Ascending aorta (tissue), 2 donors: ENCODE measurements around the gene HECW1. TPM values are rescaled to one million over a fixed set of nuclear protein-coding genes. Genes with fewer than 3 reads are reported as not detected.

ENCODE experiments used
- DNase-seq, 2 donors: peaks; one replicate each; pipeline ENCODE4 v3.0.0-alpha.2; 2019; ENCODE audit warnings: low spot score in 2 of 2
- H3K27ac ChIP-seq, 2 donors: fragments of 200-600 bp; sonication (generic); one replicate each; pipeline ENCODE4 v1.5.1; 2016 to 2017; ENCODE audit warnings: mild to moderate bottlenecking in 1 of 2
- H3K27me3 ChIP-seq: fragments of 200-600 bp; sonication (generic); one replicate; pipeline ENCODE4 v1.5.1; 2017
- H3K36me3 ChIP-seq, 2 donors: fragments of 200-600 bp; sonication (generic); one replicate each; pipeline ENCODE4 v1.5.1; 2016
- H3K4me1 ChIP-seq, 2 donors: fragments of 200-600 bp; sonication (generic); one replicate each; pipeline ENCODE4 v1.5.1; 2016 to 2017; ENCODE audit warnings: mild to moderate bottlenecking in 1 of 2
- H3K4me3 ChIP-seq, 2 donors: fragments of 200-600 bp; sonication (generic); one replicate each; pipeline ENCODE4 v1.5.1; 2016 to 2017; ENCODE audit warnings: mild to moderate bottlenecking in 1 of 2
- H3K9me3 ChIP-seq, 2 donors: fragments of 200-600 bp; sonication (generic); one replicate each; pipeline ENCODE4 v1.5.1; 2016
- intact Hi-C: fragments of 100-400 bp; cut with DNase I; formaldehyde crosslinking; loops from one replicate; pipeline ENCODE4 v1.15.1; 2023
- total RNA-seq: library from RNA; depleted of rRNA; stranded (reverse); fragments of >200 nt; gene quantifications from one replicate; pipeline ENCODE4 v1.1.0, GENCODE V29; 2016
- TF ChIP-seq, protein P1 (sequence below), 3 experiments: fragments of 200-600 bp in 2 of 3; fragments of 450-650 bp in 1 of 3; sonication (generic) in 2 of 3; IDR thresholded peaks; one replicate each; pipeline ENCODE4 v1.5.1; 2016 to 2019; ENCODE audit warnings: antibody characterized with exemption in 3 of 3, mild to moderate bottlenecking in 1 of 3, moderate library complexity in 1 of 3

Gene HECW1
- total RNA-seq, 1 donor from 2014 or later = not detected

GRCh38 chr7:43385856-43386255 is 273.4 kb downstream of the HECW1 start:
- H3K27me3 ChIP-seq = no peaks in the 10 kb centered on the region
- no peaks in the 10 kb centered on the region for H3K9me3 ChIP-seq
- H3K4me1 ChIP-seq = no peaks in the 10 kb centered on the region
- H3K27ac ChIP-seq = no peak overlapping the region
- intact Hi-C loops = no loop called here
- no peaks in the 10 kb centered on the region for H3K36me3 ChIP-seq
- H3K4me3 ChIP-seq = no peak overlapping the region
- TF ChIP-seq, protein P1, sequence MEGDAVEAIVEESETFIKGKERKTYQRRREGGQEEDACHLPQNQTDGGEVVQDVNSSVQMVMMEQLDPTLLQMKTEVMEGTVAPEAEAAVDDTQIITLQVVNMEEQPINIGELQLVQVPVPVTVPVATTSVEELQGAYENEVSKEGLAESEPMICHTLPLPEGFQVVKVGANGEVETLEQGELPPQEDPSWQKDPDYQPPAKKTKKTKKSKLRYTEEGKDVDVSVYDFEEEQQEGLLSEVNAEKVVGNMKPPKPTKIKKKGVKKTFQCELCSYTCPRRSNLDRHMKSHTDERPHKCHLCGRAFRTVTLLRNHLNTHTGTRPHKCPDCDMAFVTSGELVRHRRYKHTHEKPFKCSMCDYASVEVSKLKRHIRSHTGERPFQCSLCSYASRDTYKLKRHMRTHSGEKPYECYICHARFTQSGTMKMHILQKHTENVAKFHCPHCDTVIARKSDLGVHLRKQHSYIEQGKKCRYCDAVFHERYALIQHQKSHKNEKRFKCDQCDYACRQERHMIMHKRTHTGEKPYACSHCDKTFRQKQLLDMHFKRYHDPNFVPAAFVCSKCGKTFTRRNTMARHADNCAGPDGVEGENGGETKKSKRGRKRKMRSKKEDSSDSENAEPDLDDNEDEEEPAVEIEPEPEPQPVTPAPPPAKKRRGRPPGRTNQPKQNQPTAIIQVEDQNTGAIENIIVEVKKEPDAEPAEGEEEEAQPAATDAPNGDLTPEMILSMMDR (IDR thresholded peaks at IDR 0.05) = no peak
- DNase-seq = no peak

DNA sequence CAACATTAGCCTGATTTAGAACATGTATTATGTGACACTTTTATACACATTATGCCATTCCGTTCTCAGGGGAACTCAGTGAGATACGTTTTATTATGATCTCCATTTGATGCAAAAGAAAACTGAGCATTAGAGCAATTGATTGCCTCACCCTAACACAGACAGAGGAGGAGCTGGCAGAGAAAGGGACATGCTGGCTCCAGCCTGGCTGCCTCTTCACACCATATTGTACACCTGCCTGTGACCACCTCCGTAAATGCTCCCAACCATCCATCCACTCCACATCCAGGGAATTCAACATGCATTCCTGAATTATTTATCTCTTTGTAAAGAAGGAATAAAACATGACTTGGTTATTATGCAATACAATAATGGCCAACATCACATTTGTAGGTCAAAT is 275.5 kb downstream of the HECW1 start:
- no peak overlapping the region for H3K27ac ChIP-seq
- TF ChIP-seq, protein P1 (IDR thresholded peaks at IDR 0.05) = no peak
- intact Hi-C loops = no loop called here
- DNase-seq = no peak
- no peaks in the 10 kb centered on the region for H3K27me3 ChIP-seq
- no peaks in the 10 kb centered on the region for H3K36me3 ChIP-seq
- H3K9me3 ChIP-seq = no peaks in the 10 kb centered on the region
- no peaks in the 10 kb centered on the region for H3K4me1 ChIP-seq
- H3K4me3 ChIP-seq = no peak overlapping the region

DNA sequence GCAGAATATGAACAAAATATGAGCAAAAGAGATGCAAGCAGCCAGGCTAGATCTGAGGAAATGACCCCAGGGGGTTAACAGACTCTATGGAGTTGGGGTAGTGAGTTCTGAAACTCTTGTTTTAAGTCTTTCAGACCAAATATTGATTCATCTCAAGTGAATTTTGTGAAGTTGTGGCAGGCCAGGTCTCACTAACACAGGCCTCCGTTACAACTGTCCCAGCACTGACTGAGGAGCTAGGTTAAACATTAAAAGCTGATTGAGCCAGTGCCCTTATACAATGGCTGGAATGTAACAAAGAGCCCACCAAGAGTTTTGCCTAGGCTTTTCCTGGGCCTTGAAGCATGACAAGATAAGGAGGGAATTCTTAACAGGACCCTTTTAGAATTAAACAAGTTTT is 278.1 kb downstream of the HECW1 start:
- TF ChIP-seq, protein P1 (IDR thresholded peaks at IDR 0.05) = no peak
- intact Hi-C loops = no loop called here
- no peaks in the 10 kb centered on the region for H3K27me3 ChIP-seq
- no peaks in the 10 kb centered on the region for H3K4me1 ChIP-seq
- DNase-seq = no peak
- H3K27ac ChIP-seq = no peak overlapping the region
- H3K9me3 ChIP-seq = no peaks in the 10 kb centered on the region
- H3K4me3 ChIP-seq = no peak overlapping the region
- H3K36me3 ChIP-seq = no peaks in the 10 kb centered on the region

DNA sequence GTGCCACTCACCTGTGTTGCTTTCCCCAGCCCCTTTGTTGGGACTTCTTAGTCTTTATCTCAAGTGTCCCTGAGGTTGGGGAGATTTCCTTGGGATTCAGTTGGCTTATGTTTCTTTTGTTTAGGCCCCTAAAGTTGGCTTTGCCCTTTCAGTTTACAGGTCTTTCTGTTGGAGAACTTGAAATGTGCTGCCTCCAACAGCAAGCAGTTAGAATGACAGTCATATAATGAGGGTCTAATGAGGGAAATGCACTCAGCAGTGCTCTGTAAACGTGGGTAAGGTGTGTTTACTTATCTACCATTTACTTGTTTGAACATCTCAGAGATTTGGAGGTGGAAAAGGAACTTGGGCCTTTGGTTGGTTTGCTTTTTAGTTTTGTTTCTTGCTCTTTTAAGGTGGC is 279.1 kb downstream of the HECW1 start:
- TF ChIP-seq, protein P1 (IDR thresholded peaks at IDR 0.05) = no peak

DNA sequence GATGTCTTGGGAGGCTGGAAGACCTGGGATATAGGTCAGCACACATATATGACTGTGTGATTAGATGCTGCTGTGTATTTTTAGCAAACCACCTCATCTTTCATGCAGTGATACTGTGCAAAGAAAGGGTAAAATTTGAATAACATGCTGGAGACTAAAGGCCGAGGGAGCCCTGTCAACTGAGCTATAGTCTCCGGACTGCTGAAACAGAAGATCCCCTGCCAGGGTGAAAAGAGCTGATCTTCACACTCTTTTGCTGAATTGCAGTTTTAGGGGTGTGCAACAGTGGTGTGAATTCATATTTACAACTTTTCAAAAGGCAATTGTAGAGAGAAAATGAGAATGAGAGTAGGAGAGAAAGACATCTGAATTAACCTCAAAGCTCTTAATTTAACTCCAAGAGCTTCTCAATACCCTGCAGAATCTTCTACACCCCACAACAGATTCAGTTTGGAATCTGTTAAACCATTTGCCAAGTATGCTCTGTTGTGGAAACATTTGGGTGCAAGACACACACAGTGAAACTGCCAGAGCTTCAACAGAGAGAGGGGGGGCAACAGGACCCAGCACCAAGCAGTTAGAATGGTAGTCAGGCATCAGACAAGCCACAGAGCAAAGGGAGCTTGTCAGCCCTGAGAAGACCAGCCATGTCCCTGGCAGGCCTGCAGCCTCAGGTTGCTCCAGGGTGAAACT is 280.3 kb downstream of the HECW1 start:
- Histone ChIP-seq H3K36me3 (no peaks in the 10 kb centered on the region), H3K4me3 (no peak overlapping the region), H3K27ac (no peak overlapping the region), H3K9me3 (no peaks in the 10 kb centered on the region), H3K4me1 (no peaks in the 10 kb centered on the region), H3K27me3 (no peaks in the 10 kb centered on the region)
- intact Hi-C loops = no loop called here
- TF ChIP-seq, protein P1 (IDR thresholded peaks at IDR 0.05) = no peak
- no peak for DNase-seq

More for the DNA sequence above, 279.1 kb downstream of the HECW1 start:
- Histone ChIP-seq H3K4me1 (no peaks in the 10 kb centered on the region), H3K27ac (no peak overlapping the region), H3K9me3 (no peaks in the 10 kb centered on the region), H3K4me3 (no peak overlapping the region), H3K36me3 (no peaks in the 10 kb centered on the region), H3K27me3 (no peaks in the 10 kb centered on the region)
- no peak for DNase-seq
- intact Hi-C loops = no loop called here
